BE2C (cell line): Measurements from ENCODE around the gene PIP5K1A.
"Not testable (repeated sequence)": the region's sequence is repeated elsewhere in the genome, so short reads cannot be mapped to it uniquely, and the experiment has no call there.

ENCODE experiments used
- DNase-seq: peaks from one replicate; pipeline ENCODE4 v3.0.0-alpha.2; 2020
- H3K27me3 ChIP-seq: fragments of 250-450 bp; sonication (Bioruptor Pico); 2 replicates; pipeline ENCODE4 v1.5.1; 2020; ENCODE audit warnings: mild to moderate bottlenecking
- H3K36me3 ChIP-seq: fragments of 250-450 bp; sonication (Bioruptor Pico); 2 replicates; pipeline ENCODE4 v1.5.1; 2020; ENCODE audit warnings: mild to moderate bottlenecking
- H3K4me1 ChIP-seq: fragments of 250-450 bp; sonication (Bioruptor Pico); 2 replicates; pipeline ENCODE4 v1.5.1; 2020
- H3K4me3 ChIP-seq: 2 replicates; pipeline ENCODE4 v1.5.1; 2011; ENCODE audit warnings: low read depth, low read length
- H3K9me3 ChIP-seq: fragments of 250-450 bp; sonication (Bioruptor Pico); 2 replicates; pipeline ENCODE4 v1.5.1; 2020
- TF ChIP-seq, protein P1 (sequence below): IDR thresholded peaks from 2 replicates; pipeline ENCODE4 v1.5.1; 2012; ENCODE audit warnings: mild to moderate bottlenecking, low read depth, low read length

PIP5K1A gene

DNA sequence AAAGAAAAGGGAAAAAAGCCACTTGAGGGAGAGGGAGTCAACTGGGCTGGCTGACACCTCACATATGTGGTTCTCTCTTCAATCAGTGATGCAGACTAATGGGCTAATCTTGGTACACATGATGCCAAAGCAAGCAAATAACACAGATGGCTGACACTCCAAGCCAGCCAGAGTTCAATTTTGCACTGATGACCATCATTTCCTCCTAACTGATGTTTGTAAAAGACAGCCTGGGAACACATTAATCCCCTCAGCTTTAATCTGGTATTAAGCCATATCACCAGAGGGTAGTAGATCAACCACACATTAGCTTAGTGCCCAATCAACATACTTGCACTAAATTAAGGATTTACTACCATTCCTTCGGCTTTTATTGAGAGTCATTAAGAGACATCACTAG is 11.1 kb upstream of the PIP5K1A start:
- no peaks in the 10 kb centered on the region for H3K27me3 ChIP-seq
- peaks cover 35% of the 10 kb centered on the region for H3K36me3 ChIP-seq
- no peak for DNase-seq
- TF ChIP-seq, protein P1, sequence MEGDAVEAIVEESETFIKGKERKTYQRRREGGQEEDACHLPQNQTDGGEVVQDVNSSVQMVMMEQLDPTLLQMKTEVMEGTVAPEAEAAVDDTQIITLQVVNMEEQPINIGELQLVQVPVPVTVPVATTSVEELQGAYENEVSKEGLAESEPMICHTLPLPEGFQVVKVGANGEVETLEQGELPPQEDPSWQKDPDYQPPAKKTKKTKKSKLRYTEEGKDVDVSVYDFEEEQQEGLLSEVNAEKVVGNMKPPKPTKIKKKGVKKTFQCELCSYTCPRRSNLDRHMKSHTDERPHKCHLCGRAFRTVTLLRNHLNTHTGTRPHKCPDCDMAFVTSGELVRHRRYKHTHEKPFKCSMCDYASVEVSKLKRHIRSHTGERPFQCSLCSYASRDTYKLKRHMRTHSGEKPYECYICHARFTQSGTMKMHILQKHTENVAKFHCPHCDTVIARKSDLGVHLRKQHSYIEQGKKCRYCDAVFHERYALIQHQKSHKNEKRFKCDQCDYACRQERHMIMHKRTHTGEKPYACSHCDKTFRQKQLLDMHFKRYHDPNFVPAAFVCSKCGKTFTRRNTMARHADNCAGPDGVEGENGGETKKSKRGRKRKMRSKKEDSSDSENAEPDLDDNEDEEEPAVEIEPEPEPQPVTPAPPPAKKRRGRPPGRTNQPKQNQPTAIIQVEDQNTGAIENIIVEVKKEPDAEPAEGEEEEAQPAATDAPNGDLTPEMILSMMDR = no peak
- H3K4me1 ChIP-seq = no peaks in the 10 kb centered on the region
- no peaks in the 10 kb centered on the region for H3K9me3 ChIP-seq
- H3K4me3 ChIP-seq = no peak overlapping the region

DNA sequence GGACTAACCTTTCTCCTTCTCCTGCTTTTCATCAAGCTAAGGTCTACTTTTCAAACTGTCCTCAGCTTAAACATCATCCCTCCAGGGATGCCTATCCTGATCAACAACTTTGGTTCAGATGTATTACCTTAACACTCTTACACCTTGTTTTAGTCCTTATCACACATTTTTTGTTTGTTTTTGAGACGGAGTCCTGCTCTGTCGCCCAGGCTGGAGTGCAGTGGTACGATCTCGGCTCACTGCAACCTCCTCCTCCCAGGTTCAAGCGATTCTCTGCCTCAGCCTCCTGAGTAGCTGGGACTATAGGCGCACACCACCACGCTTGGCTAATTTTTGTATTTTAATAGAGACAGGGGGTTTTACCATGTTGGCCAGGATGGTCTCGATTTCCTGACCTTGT is 9.7 kb upstream of the PIP5K1A start:
- H3K4me3 ChIP-seq = peak overlapping the region; percentile 79
- H3K4me1 ChIP-seq, H3K27me3 ChIP-seq, H3K9me3 ChIP-seq, DNase-seq: not testable (repeated sequence)
- peaks cover 23% of the 10 kb centered on the region for H3K36me3 ChIP-seq

DNA sequence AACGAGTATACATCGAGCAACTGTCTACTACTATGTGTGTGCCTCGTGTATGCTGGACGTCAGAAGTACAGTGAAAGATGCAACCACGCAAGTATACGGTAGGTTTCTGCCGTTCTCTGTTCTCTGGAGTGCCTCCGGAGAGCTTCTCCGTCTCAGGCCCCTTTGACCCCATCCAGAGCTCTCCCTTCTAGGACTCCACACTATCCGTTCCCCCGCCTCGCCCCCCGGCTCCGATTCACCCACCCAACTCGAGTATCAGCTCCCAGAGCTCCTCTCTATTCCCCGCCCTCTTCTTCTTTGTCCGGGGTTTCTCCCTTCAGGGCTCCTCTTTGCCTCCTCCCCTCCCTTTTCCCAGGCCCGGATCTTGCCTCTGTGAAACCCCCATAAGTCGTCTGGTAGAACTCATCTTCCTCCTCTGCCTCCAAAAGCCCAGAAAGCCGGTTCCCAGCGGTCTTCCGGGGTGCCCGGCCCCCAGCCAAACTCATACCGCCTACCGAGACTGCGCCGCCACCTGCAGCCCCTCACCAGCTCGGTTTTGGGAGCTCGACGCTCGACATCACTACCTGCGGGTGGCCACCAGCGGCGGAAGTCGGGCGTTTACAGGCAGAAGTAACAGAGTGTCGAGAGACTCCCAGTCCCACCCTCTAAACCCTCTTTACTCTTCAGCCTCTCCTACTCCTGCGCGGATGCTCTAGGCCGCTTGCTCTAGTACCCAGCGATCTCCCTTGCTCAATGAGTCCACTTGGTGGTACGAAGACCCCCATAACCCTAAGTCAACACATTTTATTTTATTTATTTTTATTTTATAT is 8.5 kb upstream of the PIP5K1A start, which contains the start of gene VPS72:
Gene VPS72 (minus strand): TSS at position 561 of the 809 bp plus-strand sequence. CDS start 76 bp downstream, at position 485.
- Histone ChIP-seq H3K27me3 (no peaks in the 10 kb centered on the region), H3K36me3 (peaks cover 13% of the 10 kb centered on the region), H3K4me1 (no peaks in the 10 kb centered on the region), H3K9me3 (no peaks in the 10 kb centered on the region), H3K4me3 (peak within 1 kb of the TSS; percentile 79)
- TF ChIP-seq, protein P1 = no peak
- peak; percentile 89 for DNase-seq

DNA sequence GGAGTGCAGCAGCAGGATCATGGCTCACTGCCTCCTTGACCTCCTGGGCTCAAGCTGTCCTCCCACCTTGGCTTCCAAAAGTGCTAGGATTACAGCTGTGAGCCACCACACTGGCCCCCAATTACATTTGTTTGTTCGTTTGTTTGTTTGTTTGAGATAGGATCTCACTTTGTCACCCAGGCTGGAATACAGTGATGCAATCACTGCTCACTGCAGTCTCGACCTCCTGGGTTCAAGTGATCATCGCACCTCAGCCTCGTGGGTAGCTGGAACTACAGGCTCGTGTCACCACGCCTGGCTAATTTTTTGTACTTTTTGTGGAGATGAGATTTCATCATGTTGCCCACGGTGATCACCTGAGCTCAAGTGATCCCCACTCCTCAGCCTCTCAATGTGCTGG is 6.3 kb upstream of the PIP5K1A start:
- TF ChIP-seq, protein P1 = no peak
- Histone ChIP-seq H3K4me3 (no peak overlapping the region), H3K36me3 (no peaks in the 10 kb centered on the region), H3K4me1 (no peaks in the 10 kb centered on the region), H3K9me3 (no peaks in the 10 kb centered on the region), H3K27me3 (no peaks in the 10 kb centered on the region)
- no peak for DNase-seq

DNA sequence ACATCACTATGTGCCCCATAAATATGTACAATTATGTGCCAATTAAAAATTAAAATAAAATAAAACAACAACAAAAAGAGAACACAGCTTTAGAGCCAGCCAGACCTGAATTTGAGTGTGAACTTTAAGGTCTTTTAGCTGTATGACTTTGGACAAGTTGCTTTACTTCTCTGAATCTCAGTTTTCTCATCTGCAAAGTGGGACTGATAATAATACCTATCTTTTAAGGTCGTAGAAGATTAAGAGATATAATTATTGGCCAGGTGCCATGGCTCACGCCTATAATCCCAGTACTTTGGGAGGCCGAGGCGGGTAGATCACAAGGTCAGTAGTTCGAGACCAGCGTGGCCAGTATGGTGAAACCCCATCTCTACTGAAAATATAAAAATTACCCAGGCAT is 5.0 kb upstream of the PIP5K1A start:
- H3K4me3 ChIP-seq = no peak overlapping the region
- no peaks in the 10 kb centered on the region for H3K4me1 ChIP-seq
- no peaks in the 10 kb centered on the region for H3K36me3 ChIP-seq
- TF ChIP-seq, protein P1 = no peak
- no peaks in the 10 kb centered on the region for H3K27me3 ChIP-seq
- DNase-seq = no peak
- no peaks in the 10 kb centered on the region for H3K9me3 ChIP-seq

DNA sequence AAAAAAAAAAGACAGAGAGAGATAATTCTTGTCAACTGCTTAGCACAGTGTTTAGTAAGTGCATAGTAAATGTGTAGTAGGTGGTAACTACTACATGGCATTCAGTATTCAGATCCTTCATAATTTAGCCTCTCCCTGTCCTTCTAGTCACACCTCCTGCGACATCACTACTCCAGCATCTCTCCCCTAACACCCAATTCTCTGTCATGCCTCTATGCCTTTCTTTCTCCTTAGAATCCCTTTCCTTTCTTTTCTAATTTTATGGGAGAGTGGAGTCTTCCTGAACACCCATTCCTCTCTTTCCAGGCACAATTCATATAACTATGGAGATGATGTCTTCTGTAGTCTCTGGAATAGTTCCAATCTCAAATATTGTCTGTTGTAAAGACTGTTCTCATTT is 4.5 kb upstream of the PIP5K1A start:
- Histone ChIP-seq H3K4me3 (no peak overlapping the region), H3K9me3 (no peaks in the 10 kb centered on the region), H3K36me3 (no peaks in the 10 kb centered on the region), H3K4me1 (no peaks in the 10 kb centered on the region), H3K27me3 (no peaks in the 10 kb centered on the region)
- DNase-seq = no peak
- TF ChIP-seq, protein P1 = no peak

DNA sequence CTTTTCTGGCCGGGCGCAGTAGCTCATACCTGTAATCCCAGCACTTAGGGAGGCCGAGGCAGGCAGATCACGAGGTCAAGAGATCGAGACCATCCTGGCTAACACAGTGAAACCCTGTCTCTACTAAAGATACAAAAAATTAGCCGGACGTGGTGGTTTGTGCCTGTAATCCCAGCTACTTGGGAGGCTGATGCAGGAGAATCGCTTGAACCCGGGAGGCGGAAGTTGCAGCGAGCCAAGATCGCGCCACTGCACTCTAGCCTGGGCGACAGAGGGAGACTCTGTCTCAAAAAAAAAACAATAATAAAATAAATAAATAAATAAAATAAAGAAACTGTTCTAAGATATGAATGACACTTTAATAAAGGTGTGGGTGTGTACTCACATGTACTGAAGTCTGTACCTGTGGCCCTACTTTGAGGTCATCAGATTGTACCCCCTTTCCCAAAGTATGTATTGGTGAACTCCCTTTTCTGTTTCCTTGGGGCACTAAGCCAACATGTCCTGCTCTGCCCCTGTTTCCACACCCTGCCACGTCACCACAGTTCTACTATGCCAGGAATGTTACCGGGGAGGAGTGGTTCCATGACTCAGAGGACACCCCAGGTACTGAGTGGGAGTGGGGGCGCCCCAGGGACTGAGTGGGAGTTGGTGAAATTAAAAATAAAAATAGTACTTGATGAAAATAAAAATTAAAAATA is 3.3 kb upstream of the PIP5K1A start:
- not testable (repeated sequence) for DNase-seq, H3K27me3 ChIP-seq, H3K4me1 ChIP-seq, H3K9me3 ChIP-seq, H3K36me3 ChIP-seq
- peak overlapping the region; percentile 41 for H3K4me3 ChIP-seq
